ENCODE results near the gene HNRNPL. TPM values are rescaled to one million over a fixed set of nuclear protein-coding genes. Genes with fewer than 3 reads are reported as not detected.
"Not testable (repeated sequence)": the region's sequence is repeated elsewhere in the genome, so short reads cannot be mapped to it uniquely, and the experiment has no call there.

The HNRNPL gene
- total RNA-seq, 2 donors from 2014 or later = 102 to 115 TPM

- DNase-seq (ENCODE audit: low spot score) = no peak
- Histone ChIP-seq H3K27ac (no peak overlapping the region), H3K4me1 (no peaks in the 10 kb centered on the region), H3K4me3 (no peak overlapping the region), H3K36me3 (no peaks in the 10 kb centered on the region), H3K27me3 (no peaks in the 10 kb centered on the region), H3K9me3 (no peaks in the 10 kb centered on the region)
- TF ChIP-seq, protein P1, sequence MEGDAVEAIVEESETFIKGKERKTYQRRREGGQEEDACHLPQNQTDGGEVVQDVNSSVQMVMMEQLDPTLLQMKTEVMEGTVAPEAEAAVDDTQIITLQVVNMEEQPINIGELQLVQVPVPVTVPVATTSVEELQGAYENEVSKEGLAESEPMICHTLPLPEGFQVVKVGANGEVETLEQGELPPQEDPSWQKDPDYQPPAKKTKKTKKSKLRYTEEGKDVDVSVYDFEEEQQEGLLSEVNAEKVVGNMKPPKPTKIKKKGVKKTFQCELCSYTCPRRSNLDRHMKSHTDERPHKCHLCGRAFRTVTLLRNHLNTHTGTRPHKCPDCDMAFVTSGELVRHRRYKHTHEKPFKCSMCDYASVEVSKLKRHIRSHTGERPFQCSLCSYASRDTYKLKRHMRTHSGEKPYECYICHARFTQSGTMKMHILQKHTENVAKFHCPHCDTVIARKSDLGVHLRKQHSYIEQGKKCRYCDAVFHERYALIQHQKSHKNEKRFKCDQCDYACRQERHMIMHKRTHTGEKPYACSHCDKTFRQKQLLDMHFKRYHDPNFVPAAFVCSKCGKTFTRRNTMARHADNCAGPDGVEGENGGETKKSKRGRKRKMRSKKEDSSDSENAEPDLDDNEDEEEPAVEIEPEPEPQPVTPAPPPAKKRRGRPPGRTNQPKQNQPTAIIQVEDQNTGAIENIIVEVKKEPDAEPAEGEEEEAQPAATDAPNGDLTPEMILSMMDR (IDR thresholded peaks at IDR 0.05) = no peak
These were observed 54.2 kb downstream of the HNRNPL start for GRCh38 chr19:38795549-38795948.

DNA sequence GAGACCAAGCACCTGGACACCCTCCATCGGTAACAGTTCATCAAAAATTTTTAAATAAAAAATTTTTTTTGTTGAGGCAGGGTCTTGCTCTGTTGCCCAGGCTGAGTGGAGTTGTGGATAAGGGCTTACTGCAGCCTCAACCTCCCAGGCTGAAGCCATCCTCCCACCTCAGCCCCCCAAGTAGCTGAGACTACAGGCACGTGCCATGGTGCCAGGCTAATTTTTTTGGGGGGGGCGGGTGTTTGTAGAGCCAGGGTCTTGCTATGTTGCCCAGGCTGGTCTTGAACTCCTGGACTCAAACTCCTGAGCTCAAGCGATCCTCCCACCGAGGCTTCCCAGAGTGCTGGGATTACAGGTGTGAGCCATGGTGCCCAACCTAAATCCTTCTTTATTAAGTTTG lies 56.1 kb downstream of the HNRNPL start:
- H3K9me3 ChIP-seq = no peaks in the 10 kb centered on the region
- H3K27me3 ChIP-seq = no peaks in the 10 kb centered on the region
- DNase-seq (ENCODE audit: low spot score) = no peak
- no peaks in the 10 kb centered on the region for H3K4me1 ChIP-seq
- no peaks in the 10 kb centered on the region for H3K36me3 ChIP-seq
- TF ChIP-seq, protein P1 (IDR thresholded peaks at IDR 0.05) = no peak
- no peak overlapping the region for H3K27ac ChIP-seq
- H3K4me3 ChIP-seq = no peak overlapping the region

DNA sequence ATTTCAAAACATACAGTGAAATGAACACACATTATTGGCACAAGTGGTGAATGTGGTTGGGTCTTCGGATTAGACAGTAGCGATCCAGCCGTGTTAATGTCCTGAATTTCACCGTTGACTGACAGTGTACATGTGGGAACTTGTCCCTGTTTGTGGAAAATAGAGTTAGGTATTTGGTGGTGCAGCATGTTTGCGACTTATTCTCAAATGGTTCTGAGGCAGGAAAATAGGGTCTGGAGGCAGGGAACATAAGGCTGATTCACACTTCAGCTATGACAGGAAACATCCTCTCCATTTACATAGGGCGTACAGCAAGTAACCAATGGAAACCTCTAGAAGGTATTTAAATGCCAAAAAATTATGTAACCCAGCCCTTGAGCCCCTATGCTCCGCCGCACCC lies 56.6 kb downstream of the HNRNPL start:
- DNase-seq (ENCODE audit: low spot score) = no peak
- H3K27ac ChIP-seq = no peak overlapping the region
- no peaks in the 10 kb centered on the region for H3K27me3 ChIP-seq
- H3K9me3 ChIP-seq = no peaks in the 10 kb centered on the region
- no peaks in the 10 kb centered on the region for H3K4me1 ChIP-seq
- no peak overlapping the region for H3K4me3 ChIP-seq
- TF ChIP-seq, protein P1 (IDR thresholded peaks at IDR 0.05) = no peak
- H3K36me3 ChIP-seq = no peaks in the 10 kb centered on the region

DNA sequence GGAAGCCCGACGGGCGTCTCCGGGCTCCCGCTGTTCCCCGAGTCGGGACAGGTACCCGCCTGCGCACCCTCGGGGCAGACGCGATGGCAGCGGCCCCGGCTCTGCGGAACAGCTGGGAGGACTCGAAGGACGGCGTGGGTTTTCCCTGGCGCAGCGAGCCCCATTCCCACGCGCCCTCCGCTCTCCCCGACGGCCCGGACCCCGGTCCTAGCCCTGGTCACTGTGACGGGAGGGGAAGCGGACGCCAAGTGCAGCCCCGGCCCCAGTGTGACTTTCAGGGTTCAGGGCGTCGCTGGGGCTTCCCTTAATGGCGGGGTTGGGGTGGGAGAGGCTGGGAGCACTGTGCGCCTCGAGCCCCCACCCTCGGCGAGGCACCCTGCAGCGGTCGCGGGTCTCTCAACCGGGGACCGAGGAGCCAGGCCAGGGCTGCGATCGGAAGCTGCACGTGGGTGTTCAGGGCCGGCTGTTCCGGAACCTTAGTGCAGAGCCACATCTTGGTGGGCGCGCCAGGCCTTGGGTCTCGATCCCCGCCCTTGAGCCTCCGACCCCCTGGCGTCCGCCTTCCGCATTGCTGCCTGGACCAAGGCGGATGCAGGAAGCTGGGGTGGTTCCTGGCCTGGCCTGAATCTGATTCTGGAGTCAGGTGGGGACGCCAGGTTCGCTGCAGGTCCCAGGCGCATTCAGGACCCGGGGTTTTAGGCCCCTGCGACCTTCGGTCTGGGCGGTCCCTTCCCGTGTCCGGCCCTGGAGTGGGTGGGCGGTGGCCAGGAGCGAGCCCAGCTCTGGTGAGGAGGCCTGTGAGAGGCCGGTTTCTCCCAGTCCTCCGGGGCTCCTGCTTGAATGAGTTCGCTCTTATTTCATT lies 57.3 kb downstream of the HNRNPL start:
- Histone ChIP-seq H3K4me3 (peak overlapping the region in 1 of 2 donors; percentile 35), H3K9me3 (no peaks in the 10 kb centered on the region), H3K4me1 (no peaks in the 10 kb centered on the region), H3K36me3 (no peaks in the 10 kb centered on the region), H3K27ac (no peak overlapping the region), H3K27me3 (no peaks in the 10 kb centered on the region)
- DNase-seq (ENCODE audit: low spot score) = peak; percentile 61
- TF ChIP-seq, protein P1 (IDR thresholded peaks at IDR 0.05) = no peak

GRCh38 chr19:38791451-38792064 lies 58.2 kb downstream of the HNRNPL start:
- not testable (repeated sequence) for H3K4me3 ChIP-seq; H3K27me3 ChIP-seq; H3K36me3 ChIP-seq; H3K27ac ChIP-seq; H3K9me3 ChIP-seq; H3K4me1 ChIP-seq; DNase-seq (ENCODE audit: low spot score)

- not testable (repeated sequence) for DNase-seq (ENCODE audit: low spot score); H3K27me3 ChIP-seq; H3K4me3 ChIP-seq
These were observed 59.0 kb downstream of the HNRNPL start for GRCh38 chr19:38790507-38791403.

More at GRCh38 chr19:38790507-38791403, 59.0 kb downstream of the HNRNPL start:
- H3K27ac ChIP-seq, H3K9me3 ChIP-seq, H3K4me1 ChIP-seq, H3K36me3 ChIP-seq: not testable (repeated sequence)

All from right atrium auricular region (tissue), 2 donors.